GM18517 (cell line): ENCODE results near the gene DBN1.

Source experiments
- ATAC-seq: cut with Tn5 transposase; IDR thresholded peaks from one replicate; pipeline ENCODE4 v1.9.1; 2021; ENCODE audit warnings: mild to moderate bottlenecking, moderate library complexity; ENCODE audit not compliant: unreplicated experiment

DBN1 gene

DNA sequence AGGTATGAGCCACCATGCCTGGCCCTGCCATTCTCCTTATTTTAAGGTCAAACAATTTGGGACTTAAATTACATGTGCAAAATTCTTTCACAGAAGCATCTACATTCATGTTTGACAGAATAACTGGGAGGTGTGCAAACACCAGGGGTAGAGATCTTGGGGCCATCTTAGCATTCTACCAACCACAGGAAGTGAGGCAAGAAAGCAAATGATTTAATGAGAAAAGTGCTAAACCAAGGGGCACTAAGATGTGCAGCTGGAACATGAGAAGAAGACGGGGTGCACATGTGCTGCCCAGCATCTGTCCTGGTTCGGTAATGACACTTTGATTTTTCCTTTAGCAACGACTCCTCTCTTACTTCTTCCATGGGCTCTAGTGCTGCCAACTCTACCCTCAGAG lies 62.9 kb downstream of the DBN1 start:
- ATAC-seq, result no peak

DNA sequence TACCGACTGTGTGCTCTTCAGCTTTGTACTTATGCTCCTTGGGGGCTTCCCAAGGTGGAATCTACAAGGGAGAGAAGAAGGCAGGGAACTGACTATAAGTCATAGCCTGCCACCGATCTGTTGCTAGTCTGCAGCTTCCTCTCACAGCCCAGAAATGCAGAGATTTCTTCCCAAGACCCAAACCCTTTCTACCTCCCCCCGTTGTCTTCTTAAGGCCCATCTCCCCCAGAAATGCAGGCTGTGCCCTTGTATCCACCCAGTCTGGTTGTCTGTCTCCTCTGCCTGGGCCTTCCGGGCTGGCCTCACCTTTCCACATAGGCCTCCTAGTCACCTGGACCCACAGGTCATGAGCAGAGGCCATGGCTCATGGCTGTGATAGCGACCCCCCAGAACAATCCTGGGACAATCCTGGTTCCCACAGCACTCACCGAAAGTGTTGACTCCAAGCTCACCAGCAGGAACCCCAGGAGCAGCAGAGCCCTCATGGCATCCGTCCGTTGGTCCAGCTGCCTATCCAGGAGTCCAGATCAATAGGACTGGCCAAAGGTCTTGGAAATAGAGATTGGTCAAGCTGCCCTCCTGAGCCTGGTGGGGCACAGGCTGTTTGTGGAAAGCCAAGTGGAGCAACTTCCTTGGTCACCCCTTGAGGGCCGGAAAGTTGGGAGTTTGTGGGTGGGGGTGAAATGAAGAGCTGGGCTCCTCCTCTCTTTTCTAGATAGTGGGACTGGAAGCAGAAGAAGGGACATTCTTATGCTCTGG lies 64.2 kb downstream of the DBN1 start, which contains the start of gene F12:
TSS of gene F12 (minus strand) at position 522 of the 759 bp plus-strand sequence. CDS start at position 485, 37 bp downstream.
- ATAC-seq, result no peak
